HepG2 (cell line): ENCODE results near the gene ANKRD60. TPM values are rescaled to one million over a fixed set of nuclear protein-coding genes. Genes with fewer than 3 reads are reported as not detected.

Experiments used
- ATAC-seq: fragments of 200-7000 bp; cut with Tn5 transposase; 3 replicates; pipeline ENCODE4 v1.9.1; 2020; ENCODE audit warnings: mild to moderate bottlenecking, moderate library complexity
- BruUV-seq: library from RNA; stranded (reverse); fragments of 400-500 nt; replicated peaks from 2 replicates; lab custom pipeline; 2021; lab: Mats Ljungman, UMichigan
- CTCF ChIA-PET: fragments of 300-600 bp; formaldehyde crosslinking; extraction: SDS; loops from one replicate; lab custom pipeline; 2021; ENCODE audit warnings: low total read pairs, inconsistent platforms, low intra/inter-chr PET ratio; lab: Yijun Ruan, JAX
- POLR2A ChIA-PET: fragments of 350-600 bp; sonication (Branson Sonifier 250); formaldehyde crosslinking; loops from one replicate; lab custom pipeline; 2020; ENCODE audit warnings: antibody characterized with exemption, inconsistent platforms; lab: Yijun Ruan, JAX
- DNase-seq: peaks from one replicate; pipeline ENCODE4 v3.0.0-alpha.2; 2015; ENCODE audit warnings: low spot score
- FAIRE-seq: peaks from 3 replicates; lab custom pipeline; 2011; peaks lifted over from hg19 to GRCh38; lab: Jason Lieb, UNC
- H2AFZ ChIP-seq: one replicate; pipeline ENCODE4 v1.6.1; 2011; ENCODE audit warnings: low read length, inconsistent platforms
- H3K27ac ChIP-seq: fragments of 300-600 bp; 3 replicates; pipeline ENCODE4 v1.8.0; 2011; ENCODE audit warnings: mixed run types, mild to moderate bottlenecking, mixed read lengths, low read length, inconsistent platforms; ENCODE audit not compliant: insufficient read depth; ENCODE audit errors: extremely low read length
- H3K27me3 ChIP-seq, 2 experiments: fragments of 200-600 bp in 1 of 2; 2 replicates in 1 of 2; 3 replicates in 1 of 2; pipeline versions ENCODE4 v1.6.0 to v1.8.0; 2011; ENCODE audit warnings: low read length in 2 of 2, mild to moderate bottlenecking in 2 of 2, moderate library complexity in 2 of 2, inconsistent platforms in 1 of 2; ENCODE audit not compliant: insufficient read depth in 2 of 2, control insufficient read depth in 1 of 2
- H3K36me3 ChIP-seq, 2 experiments: fragments of 200-600 bp in 1 of 2; replicated peaks in 1 of 2; 2 replicates in 1 of 2; 3 replicates in 1 of 2; pipeline versions ENCODE4 v1.5.1 to v1.8.0; 2011; ENCODE audit warnings: low read length in 2 of 2, inconsistent platforms in 1 of 2; ENCODE audit not compliant: insufficient read depth in 2 of 2, control insufficient read depth in 1 of 2
- H3K4me1 ChIP-seq: 2 replicates; pipeline ENCODE4 v1.5.1; 2012; ENCODE audit warnings: low read length, inconsistent platforms; ENCODE audit not compliant: insufficient read depth
- H3K4me2 ChIP-seq: 2 replicates; pipeline ENCODE4 v1.6.0; 2011; ENCODE audit warnings: low read depth, low read length, inconsistent platforms
- H3K4me3 ChIP-seq, 3 experiments: fragments of 200-600 bp in 1 of 3; sonication (generic), shearing (Covaris generic) in 1 of 3; replicated peaks in 1 of 3; 2 replicates each; pipeline ENCODE4 v1.5.1; 2011 to 2016; ENCODE audit warnings: low read length in 3 of 3, inconsistent platforms in 2 of 3, low read depth in 2 of 3, mild to moderate bottlenecking in 2 of 3, control low read depth in 1 of 3, mixed read lengths in 1 of 3; ENCODE audit not compliant: insufficient read depth in 1 of 3
- H3K79me2 ChIP-seq: one replicate; pipeline ENCODE4 v1.6.1; 2011; ENCODE audit warnings: low read length, inconsistent platforms; ENCODE audit not compliant: insufficient read depth
- H3K9ac ChIP-seq: 2 replicates; pipeline ENCODE4 v1.6.0; 2011; ENCODE audit warnings: mild to moderate bottlenecking, low read depth, low read length, inconsistent platforms; ENCODE audit not compliant: insufficient read depth
- H3K9me3 ChIP-seq: 2 replicates; pipeline ENCODE4 v1.5.1; 2012; ENCODE audit warnings: mild to moderate bottlenecking, low read length
- H4K20me1 ChIP-seq: 2 replicates; pipeline ENCODE4 v1.6.0; 2011; ENCODE audit warnings: inconsistent platforms, mild to moderate bottlenecking, low read length, moderate library complexity; ENCODE audit not compliant: insufficient read depth
- FOXC1 ChIP-seq: sonication (generic); formaldehyde crosslinking; IDR thresholded peaks from 2 replicates; pipeline ENCODE4 v1.8.0; 2022; ENCODE audit warnings: mild to moderate bottlenecking, missing genetic modification reagents, borderline replicate concordance
- ZNF180 ChIP-seq: sonication (generic); formaldehyde crosslinking; IDR thresholded peaks from 2 replicates; pipeline ENCODE4 v1.4.0; 2020; ENCODE audit warnings: low read depth, missing genetic modification reagents, borderline replicate concordance
- ZNF557 ChIP-seq: sonication (generic); formaldehyde crosslinking; IDR thresholded peaks from 2 replicates; pipeline ENCODE4 v1.4.0; 2020; ENCODE audit warnings: missing genetic modification reagents
- ZNF577 ChIP-seq: sonication (generic); formaldehyde crosslinking; IDR thresholded peaks from 2 replicates; pipeline ENCODE4 v1.4.0; 2020; ENCODE audit warnings: mild to moderate bottlenecking, low read depth, missing genetic modification reagents, borderline replicate concordance
- ZZZ3 ChIP-seq: sonication (generic); formaldehyde crosslinking; IDR thresholded peaks from 2 replicates; pipeline ENCODE4 v1.4.0; 2020; ENCODE audit warnings: missing genetic modification reagents, mild to moderate bottlenecking, borderline replicate concordance
- WGBS: methylation state at CpG from one replicate; pipeline ENCODE4 v1.1.6; 2017; ENCODE audit warnings: low lambda C conversion rate; 5-methylcytosine and 5-hydroxymethylcytosine counted together
- in situ Hi-C: cut with HindIII; loops from 2 replicates; pipeline ENCODE4 v1.10.0; 2017; ENCODE audit warnings: low pct_unique_long_range_greater_than_20kb; ENCODE audit not compliant: extremely low pct_ligation_motif_present
- intact Hi-C: fragments of 100-400 bp; cut with micrococcal nuclease; formaldehyde crosslinking; loops from one replicate; pipeline ENCODE4 v1.10.0; 2022; ENCODE audit not compliant: unreplicated experiment
- polyA plus RNA-seq, 8 experiments: library from polyadenylated mRNA; depleted of rRNA in 3 of 8; stranded (reverse) in 7 of 8; unstranded in 1 of 8; fragments of >200 nt; fragmentation: Illumina TruSeq in 4 of 8; extraction: Trizol in 4 of 8; gene quantifications; 2 replicates each; pipeline versions ENCODE4 v1.2.1 to v1.2.3, GENCODE V29; 2011 to 2016; ENCODE audit warnings: low read depth in 4 of 8, missing spikeins in 1 of 8, mixed read lengths in 1 of 8; ENCODE audit not compliant: insufficient read depth in 1 of 8
- total RNA-seq, 5 experiments: library from RNA; depleted of rRNA; stranded (reverse); fragments of >200 nt; fragmentation: Illumina TruSeq; extraction: Trizol; gene quantifications; 2 replicates each; pipeline ENCODE4 v1.2.3, GENCODE V29; 2016; ENCODE audit warnings: low read depth in 1 of 5
- TF ChIP-seq, protein P1 (sequence below): sonication (generic); formaldehyde crosslinking; IDR thresholded peaks from 2 replicates; pipeline ENCODE4 v1.5.0; 2020; ENCODE audit warnings: mild to moderate bottlenecking, missing genetic modification reagents, moderate library complexity
- TF ChIP-seq, protein P2 (sequence below): sonication (generic); formaldehyde crosslinking; IDR thresholded peaks from 2 replicates; pipeline ENCODE4 v1.4.0; 2020; ENCODE audit warnings: missing genetic modification reagents
- TF ChIP-seq, protein P3 (sequence below): sonication (generic); formaldehyde crosslinking; IDR thresholded peaks from 2 replicates; pipeline ENCODE4 v1.8.0; 2022; ENCODE audit warnings: mild to moderate bottlenecking, missing genetic modification reagents, moderate library complexity

ANKRD60 gene
- total and polyA plus RNA-seq, 2 of the 13 experiments (the other 11 are each of a cell fraction or from before 2014, with no cell fraction given) = not detected

DNA sequence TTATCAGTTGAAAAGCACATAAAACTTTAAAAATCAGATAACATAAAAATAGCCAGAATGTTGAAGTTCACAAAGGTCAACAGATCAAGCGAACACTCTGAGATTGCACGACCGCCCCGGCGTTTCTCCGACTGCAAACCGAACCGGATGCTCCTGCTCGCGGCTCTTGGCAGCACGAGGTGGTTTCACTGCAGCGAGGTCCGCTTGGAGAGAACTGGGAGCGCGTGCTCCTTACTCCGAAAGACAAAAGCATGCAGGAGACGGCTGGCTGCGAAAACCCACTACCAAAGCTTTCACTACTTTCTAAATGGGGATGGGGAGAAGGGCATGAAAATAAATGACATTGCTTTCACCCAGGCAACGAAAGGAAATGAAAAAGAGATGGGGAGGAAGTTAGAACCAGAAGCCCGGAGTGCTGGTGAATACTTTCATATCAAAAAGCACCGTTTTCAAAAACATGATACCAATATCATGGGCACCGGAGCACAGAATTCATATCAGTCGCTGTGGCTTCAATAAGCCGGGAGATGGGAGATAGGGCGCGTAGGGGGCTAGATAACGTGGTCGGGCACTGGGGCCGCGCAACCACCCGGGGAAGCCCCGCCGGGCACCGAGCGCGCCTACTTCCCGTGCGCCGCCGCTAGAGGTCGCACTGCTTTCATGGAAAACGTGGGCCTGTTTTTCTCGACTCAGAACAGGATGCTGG lies 8.3 kb upstream of the ANKRD60 start (continued):
- TF ChIP-seq, protein P1, sequence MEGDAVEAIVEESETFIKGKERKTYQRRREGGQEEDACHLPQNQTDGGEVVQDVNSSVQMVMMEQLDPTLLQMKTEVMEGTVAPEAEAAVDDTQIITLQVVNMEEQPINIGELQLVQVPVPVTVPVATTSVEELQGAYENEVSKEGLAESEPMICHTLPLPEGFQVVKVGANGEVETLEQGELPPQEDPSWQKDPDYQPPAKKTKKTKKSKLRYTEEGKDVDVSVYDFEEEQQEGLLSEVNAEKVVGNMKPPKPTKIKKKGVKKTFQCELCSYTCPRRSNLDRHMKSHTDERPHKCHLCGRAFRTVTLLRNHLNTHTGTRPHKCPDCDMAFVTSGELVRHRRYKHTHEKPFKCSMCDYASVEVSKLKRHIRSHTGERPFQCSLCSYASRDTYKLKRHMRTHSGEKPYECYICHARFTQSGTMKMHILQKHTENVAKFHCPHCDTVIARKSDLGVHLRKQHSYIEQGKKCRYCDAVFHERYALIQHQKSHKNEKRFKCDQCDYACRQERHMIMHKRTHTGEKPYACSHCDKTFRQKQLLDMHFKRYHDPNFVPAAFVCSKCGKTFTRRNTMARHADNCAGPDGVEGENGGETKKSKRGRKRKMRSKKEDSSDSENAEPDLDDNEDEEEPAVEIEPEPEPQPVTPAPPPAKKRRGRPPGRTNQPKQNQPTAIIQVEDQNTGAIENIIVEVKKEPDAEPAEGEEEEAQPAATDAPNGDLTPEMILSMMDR (CRISPR knock-in tag) = peak; percentile 99
- no peak for TF ChIP-seq ZNF577
- no peak for TF ChIP-seq ZZZ3 (CRISPR knock-in tag)
- TF ChIP-seq, protein P2, sequence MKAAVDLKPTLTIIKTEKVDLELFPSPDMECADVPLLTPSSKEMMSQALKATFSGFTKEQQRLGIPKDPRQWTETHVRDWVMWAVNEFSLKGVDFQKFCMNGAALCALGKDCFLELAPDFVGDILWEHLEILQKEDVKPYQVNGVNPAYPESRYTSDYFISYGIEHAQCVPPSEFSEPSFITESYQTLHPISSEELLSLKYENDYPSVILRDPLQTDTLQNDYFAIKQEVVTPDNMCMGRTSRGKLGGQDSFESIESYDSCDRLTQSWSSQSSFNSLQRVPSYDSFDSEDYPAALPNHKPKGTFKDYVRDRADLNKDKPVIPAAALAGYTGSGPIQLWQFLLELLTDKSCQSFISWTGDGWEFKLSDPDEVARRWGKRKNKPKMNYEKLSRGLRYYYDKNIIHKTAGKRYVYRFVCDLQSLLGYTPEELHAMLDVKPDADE (CRISPR knock-in tag) = 0 out of 2 replicates have a peak, but pooled peaks have one; percentile 63

DNA sequence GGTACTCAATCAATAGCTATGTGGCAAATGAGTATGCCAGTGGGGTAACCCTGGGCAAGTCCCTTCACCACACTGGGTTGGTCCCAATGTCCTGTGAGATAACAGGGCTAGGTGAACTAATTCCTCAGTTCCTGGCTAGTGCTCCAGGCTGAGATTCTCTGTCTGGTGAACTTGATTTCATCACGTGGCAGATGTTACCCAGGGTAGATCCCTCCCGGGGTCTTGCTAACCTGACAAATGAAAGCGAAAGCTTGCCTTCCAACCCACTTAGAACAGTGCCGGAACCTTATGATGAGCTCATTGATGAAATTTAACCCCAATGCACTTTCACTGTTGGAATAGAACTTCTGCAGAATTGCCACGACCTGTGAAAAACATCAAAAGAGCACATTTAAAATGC lies 6.6 kb upstream of the ANKRD60 start:
- DNase-seq (no peak), ATAC-seq (no peak), FAIRE-seq (no peak)
- no peaks in the 10 kb centered on the region for H4K20me1 ChIP-seq
- H3K4me1 ChIP-seq = peaks cover 7% of the 10 kb centered on the region
- ChIA-PET CTCF (interaction anchor here (1.5 kb wide), 1 partner anchor 213 kb away, joined by 4 read pairs; no protein-coding TSS in a partner anchor), POLR2A (no interaction called here)
- in situ Hi-C loops = loop anchor here (10.0 kb wide), 1 partner anchor 610 kb away; no protein-coding TSS in a partner anchor
- no peak overlapping the region for H3K4me3 ChIP-seq
- TF ChIP-seq ZNF180 (CRISPR knock-in tag) (no peak), FOXC1 (CRISPR knock-in tag) (no peak), ZNF557 (no peak)
- TF ChIP-seq, protein P1 (CRISPR knock-in tag) = no peak
- TF ChIP-seq, protein P3, sequence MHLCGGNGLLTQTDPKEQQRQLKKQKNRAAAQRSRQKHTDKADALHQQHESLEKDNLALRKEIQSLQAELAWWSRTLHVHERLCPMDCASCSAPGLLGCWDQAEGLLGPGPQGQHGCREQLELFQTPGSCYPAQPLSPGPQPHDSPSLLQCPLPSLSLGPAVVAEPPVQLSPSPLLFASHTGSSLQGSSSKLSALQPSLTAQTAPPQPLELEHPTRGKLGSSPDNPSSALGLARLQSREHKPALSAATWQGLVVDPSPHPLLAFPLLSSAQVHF (CRISPR knock-in tag) = no peak
- no peak overlapping the region; the same call in 1 of the 2 replicates for H3K4me2 ChIP-seq
- H3K36me3 ChIP-seq = no peaks in the 10 kb centered on the region
- no peak overlapping the region for H3K27ac ChIP-seq
- H2AFZ ChIP-seq = no peak overlapping the region
- no peaks in the 10 kb centered on the region for H3K79me2 ChIP-seq
- BruUV-seq = no TSS peak
- H3K9me3 ChIP-seq = no peaks in the 10 kb centered on the region
- no peak overlapping the region for H3K9ac ChIP-seq
- intact Hi-C loops = no loop called here
- peaks cover 0 to 12% of the 10 kb centered on the region in 2 experiments; a peak in 2 of 5 replicates for H3K27me3 ChIP-seq
- 22% methylated on average over 5 of the region's 5 CpGs for WGBS
